Measurements from ENCODE around the gene FBXO34. TPM values are rescaled to one million over a fixed set of nuclear protein-coding genes. Genes with fewer than 3 reads are reported as not detected.

The FBXO34 gene
- total RNA-seq, 3 donors from 2014 or later: 12.9 to 16.7 (median 14.9) TPM

DNA sequence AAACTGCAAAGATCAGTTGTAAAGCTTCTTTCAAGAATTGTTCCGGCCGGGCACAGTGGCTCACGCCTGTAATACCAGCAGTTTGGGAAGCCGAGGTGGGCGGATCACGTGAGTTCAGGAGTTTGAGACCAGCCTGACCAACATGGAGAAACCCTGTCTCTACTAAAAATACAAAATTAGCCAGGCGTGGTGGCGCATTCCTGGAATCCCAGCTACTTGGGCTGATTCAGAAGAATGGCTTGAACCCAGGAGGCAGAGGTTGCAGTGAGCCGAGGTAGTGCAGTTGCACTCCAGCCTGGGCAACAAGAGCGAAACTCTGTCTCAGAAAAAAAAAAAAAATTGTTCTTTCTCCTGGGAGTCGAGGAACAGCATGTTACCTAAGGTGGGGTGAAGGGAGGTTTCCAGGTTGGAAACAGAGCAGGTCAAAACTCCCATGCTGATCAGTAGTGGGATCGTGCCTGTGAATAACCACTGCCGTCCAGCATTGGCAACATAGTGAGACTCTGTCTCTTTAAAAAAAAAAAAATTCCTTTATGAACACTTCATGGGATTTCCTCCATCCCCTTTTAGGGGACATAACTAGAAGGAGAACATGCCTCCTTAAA lies 13.9 kb downstream of the FBXO34 start:
- no peaks in the 10 kb centered on the region for H3K9me3 Mint-ChIP-seq

DNA sequence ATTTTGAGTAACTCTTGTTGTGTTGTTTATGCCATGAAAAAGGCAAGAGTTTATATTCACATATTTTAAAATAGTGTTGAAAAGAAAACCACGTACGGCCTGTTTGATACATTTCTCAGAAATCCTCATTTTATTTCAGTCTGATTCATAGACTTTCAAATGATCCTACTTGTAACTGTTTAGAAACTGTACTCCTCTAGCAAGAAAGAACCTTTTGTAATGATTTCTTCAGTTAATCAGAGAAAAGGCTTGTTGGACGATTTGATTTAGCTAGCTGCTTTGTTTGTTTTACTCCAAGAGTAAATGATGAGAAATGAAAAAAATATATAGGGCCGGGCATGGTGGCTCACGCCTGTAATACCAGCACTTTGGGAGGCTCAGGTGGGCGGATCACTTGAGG lies 17.2 kb downstream of the FBXO34 start:
- Mint-ChIP-seq H3K9me3 (no peaks in the 10 kb centered on the region), H3K4me3 (no peak overlapping the region), H3K36me3 (ENCODE audit: insufficient read depth) (peaks cover 4% of the 10 kb centered on the region), H3K27me3 (ENCODE audit: low read depth) (no peaks in the 10 kb centered on the region), H3K4me1 (ENCODE audit: low read depth) (peaks cover 39% of the 10 kb centered on the region)
- no peak for DNase-seq
- ATAC-seq: no peak

More for the DNA sequence above, 13.9 kb downstream of the FBXO34 start:
- Mint-ChIP-seq H3K4me1 (ENCODE audit: low read depth) (peaks cover 43% of the 10 kb centered on the region), H3K36me3 (ENCODE audit: insufficient read depth) (peaks cover 7% of the 10 kb centered on the region), H3K27me3 (ENCODE audit: low read depth) (no peaks in the 10 kb centered on the region), H3K4me3 (no peak overlapping the region)
- ATAC-seq (no peak), DNase-seq (no peak)

DNA sequence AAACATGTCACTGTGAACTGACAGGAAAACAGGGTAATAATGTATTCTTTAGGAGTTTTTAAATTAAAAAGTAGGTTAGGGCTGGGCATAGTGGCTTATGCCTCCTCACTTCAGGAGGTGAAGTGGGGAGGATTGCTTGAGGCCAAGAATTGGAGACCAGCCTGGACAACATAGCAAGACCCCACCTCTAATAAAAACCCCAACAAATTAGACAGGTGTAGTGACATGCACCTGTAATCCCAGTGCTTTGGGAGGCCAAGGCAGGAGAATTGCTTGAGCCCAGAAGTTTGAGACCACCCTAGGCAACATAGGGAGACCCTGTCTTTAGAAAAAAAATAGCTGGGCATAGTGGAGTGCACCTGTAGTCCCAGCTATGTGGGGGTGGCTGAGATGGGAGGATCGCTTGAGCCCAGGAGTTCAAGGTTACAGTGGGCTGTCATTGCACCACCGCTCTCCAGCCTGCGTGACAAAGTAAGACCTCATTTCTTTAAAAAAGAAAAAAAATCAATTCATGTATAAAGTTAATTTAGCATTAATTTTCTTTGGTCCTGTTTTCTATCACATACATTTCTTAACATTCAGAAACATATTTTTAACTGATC lies 20.4 kb downstream of the FBXO34 start:
- H3K4me3 Mint-ChIP-seq: no peak overlapping the region
- H3K4me1 Mint-ChIP-seq (ENCODE audit: low read depth): peaks cover 44% of the 10 kb centered on the region
- ATAC-seq (no peak), DNase-seq (no peak)
- peaks cover under 1% of the 10 kb centered on the region for H3K36me3 Mint-ChIP-seq (ENCODE audit: insufficient read depth)
- H3K27me3 Mint-ChIP-seq (ENCODE audit: low read depth): no peaks in the 10 kb centered on the region
- H3K9me3 Mint-ChIP-seq: no peaks in the 10 kb centered on the region

DNA sequence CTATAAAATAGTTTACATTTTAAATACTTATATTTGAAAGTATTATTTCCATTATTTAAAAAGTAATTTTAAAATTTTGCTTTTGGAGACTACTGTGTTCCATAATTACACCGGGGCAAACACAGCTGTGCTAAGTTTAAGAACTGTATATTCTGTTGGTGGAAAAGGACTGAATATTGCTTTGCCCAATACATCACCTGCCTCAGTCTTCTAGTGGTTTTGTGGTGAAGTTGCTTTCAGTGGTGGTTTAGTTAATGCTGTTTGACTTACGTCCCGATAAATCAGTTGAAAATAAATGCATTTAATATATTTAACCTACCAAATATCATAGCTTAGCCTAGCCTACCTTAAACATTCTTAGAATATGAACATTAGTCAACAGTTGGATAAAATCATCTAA lies 23.4 kb downstream of the FBXO34 start:
- ATAC-seq: no peak
- no peak for DNase-seq
- peaks cover 11% of the 10 kb centered on the region for H3K36me3 Mint-ChIP-seq (ENCODE audit: insufficient read depth)
- H3K4me1 Mint-ChIP-seq (ENCODE audit: low read depth): peaks cover 42% of the 10 kb centered on the region
- H3K27me3 Mint-ChIP-seq (ENCODE audit: low read depth): no peaks in the 10 kb centered on the region
- H3K4me3 Mint-ChIP-seq: no peak overlapping the region
- H3K9me3 Mint-ChIP-seq: no peaks in the 10 kb centered on the region

DNA sequence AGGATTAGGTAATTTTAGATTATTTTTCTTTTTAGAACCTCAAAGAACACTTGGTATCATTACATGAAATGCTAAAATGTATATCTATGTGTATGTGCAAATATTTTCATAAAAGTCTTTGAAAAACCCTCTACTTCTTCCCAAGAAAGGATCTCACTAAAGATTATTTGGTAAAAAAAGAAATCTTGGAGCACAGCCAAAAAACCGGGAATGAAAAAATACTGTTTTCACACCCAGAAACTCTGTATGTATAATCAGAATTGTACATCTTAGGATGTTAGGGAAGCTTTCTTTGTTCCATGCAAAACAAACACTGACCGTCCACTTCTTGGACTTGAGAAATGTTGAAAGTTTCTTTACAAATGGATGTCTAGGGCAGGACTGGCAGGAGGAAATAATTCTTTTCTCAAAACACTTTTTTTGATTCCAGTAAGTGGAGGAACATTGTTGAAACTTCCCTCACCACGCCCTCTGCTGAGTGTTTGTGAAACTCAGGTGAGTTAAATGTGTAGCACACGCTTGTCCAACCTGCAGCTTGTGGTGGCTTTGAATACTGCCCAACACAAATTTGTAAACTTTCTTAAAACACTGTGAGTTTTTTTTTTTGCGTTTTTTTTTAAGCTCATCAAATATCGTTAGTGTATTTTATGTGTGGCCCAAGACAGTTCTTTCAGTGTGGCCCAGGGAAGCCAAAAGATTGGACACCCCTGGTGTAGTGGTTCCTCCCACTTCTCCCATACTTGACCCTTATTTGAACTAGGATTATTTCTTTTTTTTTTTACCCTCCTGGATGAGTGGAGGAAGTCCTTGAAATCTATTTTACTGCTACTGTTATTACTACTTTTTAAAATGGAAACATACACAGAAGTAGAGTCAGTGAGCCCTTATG lies 26.6 kb downstream of the FBXO34 start:
- peaks cover 67% of the 10 kb centered on the region for H3K4me1 Mint-ChIP-seq (ENCODE audit: low read depth)
- DNase-seq (peak; percentile 15), ATAC-seq (no peak)
- H3K4me3 Mint-ChIP-seq: no peak overlapping the region
- no peaks in the 10 kb centered on the region for H3K27me3 Mint-ChIP-seq (ENCODE audit: low read depth)
- H3K9me3 Mint-ChIP-seq: no peaks in the 10 kb centered on the region
- H3K36me3 Mint-ChIP-seq (ENCODE audit: insufficient read depth): peaks cover 18% of the 10 kb centered on the region

DNA sequence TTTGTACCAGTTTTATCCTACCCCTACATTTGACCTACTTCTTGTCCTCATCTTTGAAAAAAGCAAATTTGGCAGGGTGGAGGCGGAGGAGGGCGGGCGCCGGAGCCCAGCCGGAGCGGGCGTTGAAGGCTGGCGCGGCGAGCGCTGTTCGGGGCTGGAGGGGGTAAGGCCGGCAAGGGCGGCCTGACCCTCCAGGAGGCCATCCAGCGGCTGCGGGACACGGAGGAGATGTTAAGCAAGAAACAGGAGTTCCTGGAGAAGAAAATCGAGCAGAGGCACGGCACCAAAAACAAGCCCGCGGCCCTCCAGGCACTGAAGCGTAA lies 27.2 kb downstream of the FBXO34 start:
- peaks cover 67% of the 10 kb centered on the region for H3K4me1 Mint-ChIP-seq (ENCODE audit: low read depth)
- H3K27me3 Mint-ChIP-seq (ENCODE audit: low read depth): no peaks in the 10 kb centered on the region
- H3K36me3 Mint-ChIP-seq (ENCODE audit: insufficient read depth): peaks cover 18% of the 10 kb centered on the region
- no peaks in the 10 kb centered on the region for H3K9me3 Mint-ChIP-seq
- DNase-seq (no peak), ATAC-seq (no peak)
- no peak overlapping the region for H3K4me3 Mint-ChIP-seq

DNA sequence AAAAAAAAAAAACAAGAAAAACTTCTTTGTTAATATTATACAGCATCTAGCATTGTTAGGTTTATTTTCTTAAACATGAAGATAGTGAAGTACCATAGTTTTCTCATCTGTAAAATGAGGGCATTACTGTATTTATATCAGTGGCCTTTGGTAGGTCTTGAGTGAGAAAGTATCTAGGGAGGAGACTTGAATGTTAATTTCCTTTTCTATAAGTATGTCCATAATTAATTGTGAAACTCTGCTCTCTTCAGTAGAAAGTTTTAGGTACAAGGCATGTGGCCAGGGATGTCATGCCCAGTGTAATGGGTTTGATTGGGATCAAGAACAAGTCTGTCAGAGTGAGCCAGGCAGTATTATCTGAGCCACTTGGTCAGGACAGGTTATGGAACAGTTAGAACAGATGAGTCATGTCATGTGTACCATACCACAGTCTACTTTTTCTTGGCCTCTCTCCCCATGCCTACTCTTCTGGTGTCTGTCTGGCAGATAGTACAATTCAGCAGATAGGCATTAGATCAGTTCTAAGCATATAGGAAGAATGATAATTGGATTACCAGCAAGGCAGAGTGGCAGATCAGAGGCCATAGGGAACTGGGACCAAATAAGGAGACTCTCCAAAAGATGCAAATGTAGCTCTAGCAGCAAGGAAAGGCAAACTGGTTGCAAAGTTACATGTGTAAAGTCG lies 30.4 kb downstream of the FBXO34 start:
- Mint-ChIP-seq H3K9me3 (no peaks in the 10 kb centered on the region), H3K27me3 (ENCODE audit: low read depth) (no peaks in the 10 kb centered on the region), H3K4me3 (no peak overlapping the region), H3K4me1 (ENCODE audit: low read depth) (peaks cover 62% of the 10 kb centered on the region), H3K36me3 (ENCODE audit: insufficient read depth) (peaks cover 20% of the 10 kb centered on the region)
- DNase-seq: no peak
- peak; percentile 67 to 80 for ATAC-seq

DNA sequence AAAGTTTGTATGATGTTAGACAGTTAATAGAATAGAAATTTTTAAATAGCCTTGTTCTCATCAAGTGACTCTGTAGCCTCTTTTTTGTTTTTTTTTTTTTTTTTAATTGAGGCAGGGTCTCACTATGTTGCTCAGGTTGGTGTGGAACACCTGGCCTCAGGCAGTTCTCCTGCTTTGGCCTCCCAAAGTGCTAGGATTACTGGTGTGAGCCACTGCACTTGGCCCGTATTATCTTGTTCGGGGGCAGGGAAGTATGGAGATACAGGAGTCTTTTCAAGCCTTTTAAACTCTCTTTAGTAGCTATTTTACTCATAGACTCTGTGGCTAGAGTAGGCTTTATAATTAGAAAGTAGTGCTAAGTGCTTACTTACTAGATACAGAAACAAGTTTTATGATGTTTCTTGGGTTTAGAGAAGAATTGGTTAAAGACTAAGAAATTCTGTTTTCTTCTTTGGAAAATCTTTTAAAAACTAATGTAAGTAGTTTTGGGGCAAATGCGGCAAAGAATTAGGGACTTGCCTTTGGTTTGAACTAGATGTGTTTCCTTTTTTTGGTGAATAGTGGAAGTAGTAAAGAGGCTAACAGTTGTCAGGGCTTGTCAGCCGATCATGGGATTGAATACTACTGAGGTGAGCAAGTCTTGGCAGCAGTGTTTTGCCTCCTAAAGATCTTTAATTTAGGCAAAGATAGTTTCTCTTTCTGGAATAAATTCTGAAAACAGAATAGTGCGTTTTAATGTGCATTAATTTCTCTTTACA lies 31.3 kb downstream of the FBXO34 start:
- Mint-ChIP-seq H3K27me3 (ENCODE audit: low read depth) (no peaks in the 10 kb centered on the region), H3K9me3 (no peaks in the 10 kb centered on the region), H3K36me3 (ENCODE audit: insufficient read depth) (peaks cover 20% of the 10 kb centered on the region), H3K4me3 (no peak overlapping the region), H3K4me1 (ENCODE audit: low read depth) (peaks cover 58% of the 10 kb centered on the region)
- ATAC-seq (no peak), DNase-seq (no peak)

DNA sequence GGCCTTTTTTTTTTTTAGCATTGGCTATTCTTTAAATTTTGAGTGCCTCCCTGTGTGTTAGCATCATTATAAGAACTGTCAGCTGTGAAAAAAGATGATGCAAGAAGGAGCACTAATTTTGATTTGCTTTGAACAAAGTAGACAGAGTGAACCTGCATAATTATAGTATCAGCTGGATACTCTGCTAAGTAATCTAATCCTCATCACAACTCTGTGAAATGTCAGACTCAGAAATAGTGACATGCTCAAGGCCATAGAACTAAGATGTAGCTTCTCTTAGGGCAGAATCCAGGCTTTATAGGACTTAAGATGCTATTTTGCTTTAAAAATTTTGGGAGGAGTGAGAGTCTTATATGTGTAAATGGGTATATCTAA lies 31.9 kb downstream of the FBXO34 start:
- H3K36me3 Mint-ChIP-seq (ENCODE audit: insufficient read depth): peaks cover 17% of the 10 kb centered on the region
- ATAC-seq (no peak), DNase-seq (no peak)
- no peaks in the 10 kb centered on the region for H3K27me3 Mint-ChIP-seq (ENCODE audit: low read depth)
- H3K9me3 Mint-ChIP-seq: no peaks in the 10 kb centered on the region
- no peak overlapping the region for H3K4me3 Mint-ChIP-seq
- peaks cover 56% of the 10 kb centered on the region for H3K4me1 Mint-ChIP-seq (ENCODE audit: low read depth)

DNA sequence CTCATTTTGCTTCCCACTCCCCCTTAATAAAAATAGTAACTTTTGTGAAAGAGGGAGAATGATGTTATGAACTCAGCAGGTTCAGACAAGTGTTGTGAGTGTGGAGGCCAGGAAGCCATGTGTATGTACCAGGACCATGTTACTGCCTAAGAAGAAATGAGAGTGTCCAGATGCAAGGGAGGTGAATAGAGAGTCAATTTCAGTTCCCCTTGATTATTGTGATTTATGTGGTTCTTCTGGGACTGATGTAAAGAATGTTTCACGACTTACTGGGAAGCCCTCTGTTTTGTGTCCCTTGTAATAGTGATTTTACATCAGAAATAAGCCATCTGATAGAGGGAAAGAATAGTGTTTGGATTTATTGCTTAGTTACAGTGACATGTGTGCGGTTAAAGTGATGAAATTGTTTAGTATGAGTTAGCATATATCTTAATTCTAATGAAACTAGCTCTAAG lies 32.5 kb downstream of the FBXO34 start:
- no peaks in the 10 kb centered on the region for H3K27me3 Mint-ChIP-seq (ENCODE audit: low read depth)
- no peak for DNase-seq
- no peak overlapping the region for H3K4me3 Mint-ChIP-seq
- peaks cover 55% of the 10 kb centered on the region for H3K4me1 Mint-ChIP-seq (ENCODE audit: low read depth)
- no peaks in the 10 kb centered on the region for H3K9me3 Mint-ChIP-seq
- no peak for ATAC-seq
- peaks cover 13% of the 10 kb centered on the region for H3K36me3 Mint-ChIP-seq (ENCODE audit: insufficient read depth)

DNA sequence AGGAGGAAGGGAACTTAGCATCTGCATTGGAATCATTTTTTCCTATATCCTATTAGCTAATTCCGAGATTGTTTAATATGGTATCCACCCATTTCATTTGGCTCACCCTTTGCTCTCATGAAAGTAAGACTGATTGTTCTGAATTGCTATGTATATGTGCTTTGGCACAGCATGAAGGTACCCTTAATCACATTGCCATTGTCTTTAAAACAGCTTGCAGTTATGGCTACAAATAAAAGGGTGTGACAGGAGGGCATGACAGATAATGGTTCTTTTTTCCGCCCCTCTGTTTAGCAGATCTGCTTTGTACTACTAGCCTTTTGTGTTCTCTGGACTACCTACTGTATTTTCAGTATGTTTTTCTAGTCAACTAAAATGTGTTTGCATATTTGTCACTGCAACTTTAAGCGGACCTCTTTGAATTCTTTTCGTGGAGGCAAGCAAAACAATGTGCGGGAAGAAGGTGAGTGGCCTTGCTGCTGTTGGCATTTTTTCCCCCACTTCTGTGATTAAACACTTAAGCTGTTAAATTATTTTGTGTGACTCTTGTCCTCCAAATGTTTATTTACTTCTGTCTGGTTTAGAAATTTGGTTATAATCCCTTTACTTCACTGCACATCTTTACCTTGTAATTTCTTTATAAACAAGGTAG lies 35.8 kb downstream of the FBXO34 start:
- DNase-seq: no peak
- no peak overlapping the region for H3K4me3 Mint-ChIP-seq
- peaks cover 41% of the 10 kb centered on the region for H3K4me1 Mint-ChIP-seq (ENCODE audit: low read depth)
- no peak for ATAC-seq
- peaks cover 19% of the 10 kb centered on the region for H3K36me3 Mint-ChIP-seq (ENCODE audit: insufficient read depth)
- no peaks in the 10 kb centered on the region for H3K27me3 Mint-ChIP-seq (ENCODE audit: low read depth)
- H3K9me3 Mint-ChIP-seq: peaks cover 17% of the 10 kb centered on the region

DNA sequence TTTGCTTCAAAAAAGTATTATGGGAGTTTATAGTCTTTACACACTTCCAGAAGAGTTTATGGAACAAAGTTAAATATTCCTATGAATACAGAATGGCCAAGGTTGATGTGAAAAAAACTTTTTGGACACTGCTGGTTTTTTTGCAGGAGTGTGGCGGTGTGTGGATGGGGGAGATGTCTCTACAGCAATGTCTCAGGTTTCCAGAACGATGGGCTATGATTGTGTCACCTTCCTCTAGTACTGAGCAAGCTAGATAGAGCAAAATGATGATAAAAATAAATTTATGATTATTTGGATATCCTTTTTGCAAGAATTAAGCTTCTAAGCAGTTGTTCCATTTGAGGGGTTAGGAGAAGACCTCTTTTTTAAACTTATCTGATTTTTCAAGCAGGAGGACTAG lies 37.9 kb downstream of the FBXO34 start:
- Mint-ChIP-seq H3K4me1 (ENCODE audit: low read depth) (peaks cover 31% of the 10 kb centered on the region), H3K36me3 (ENCODE audit: insufficient read depth) (peaks cover 35% of the 10 kb centered on the region), H3K27me3 (ENCODE audit: low read depth) (no peaks in the 10 kb centered on the region), H3K9me3 (peaks cover 27% of the 10 kb centered on the region), H3K4me3 (no peak overlapping the region)
- ATAC-seq (no peak), DNase-seq (no peak)

DNA sequence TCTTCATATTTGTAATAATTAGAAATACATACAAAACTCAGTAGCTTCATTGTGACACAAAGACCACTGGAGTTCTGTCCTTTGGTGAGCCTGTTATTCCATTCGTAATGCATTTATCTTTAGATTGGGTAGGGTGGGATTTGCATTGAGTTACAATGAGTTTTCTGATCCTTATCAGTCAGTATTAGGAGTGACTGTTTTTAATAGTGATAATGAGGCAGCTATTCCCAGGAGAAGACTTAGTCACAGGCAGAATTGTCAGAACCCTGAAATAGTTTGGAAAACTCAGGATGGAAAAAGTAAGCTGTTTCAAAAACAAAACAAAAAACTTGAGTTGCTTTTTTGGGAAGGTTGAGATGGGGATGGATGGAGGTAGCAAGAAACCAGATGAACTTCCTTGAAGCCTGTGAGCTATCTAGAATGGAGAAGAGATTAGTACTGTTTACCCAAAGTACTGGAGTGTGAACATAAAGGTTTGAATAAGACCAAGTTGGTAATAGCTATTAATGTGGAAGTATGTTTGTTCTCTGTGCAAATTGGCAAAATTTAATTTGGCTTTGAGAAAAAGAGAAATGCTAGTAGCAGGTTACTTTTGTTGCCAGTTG lies 38.6 kb downstream of the FBXO34 start:
- no peaks in the 10 kb centered on the region for H3K27me3 Mint-ChIP-seq (ENCODE audit: low read depth)
- no peak overlapping the region for H3K4me3 Mint-ChIP-seq
- ATAC-seq: no peak
- peaks cover 33% of the 10 kb centered on the region for H3K4me1 Mint-ChIP-seq (ENCODE audit: low read depth)
- peaks cover 37% of the 10 kb centered on the region for H3K36me3 Mint-ChIP-seq (ENCODE audit: insufficient read depth)
- H3K9me3 Mint-ChIP-seq: peaks cover 29% of the 10 kb centered on the region
- no peak for DNase-seq
